ENCODE results near the gene SLIT1. TPM values are rescaled to one million over a fixed set of nuclear protein-coding genes. Genes with fewer than 3 reads are reported as not detected.

The SLIT1 gene
- total and polyA plus RNA-seq, 2 of the 8 experiments (the other 6 are each of a cell fraction or from before 2014, with no cell fraction given) = 0.70 to 0.88 TPM

DNA sequence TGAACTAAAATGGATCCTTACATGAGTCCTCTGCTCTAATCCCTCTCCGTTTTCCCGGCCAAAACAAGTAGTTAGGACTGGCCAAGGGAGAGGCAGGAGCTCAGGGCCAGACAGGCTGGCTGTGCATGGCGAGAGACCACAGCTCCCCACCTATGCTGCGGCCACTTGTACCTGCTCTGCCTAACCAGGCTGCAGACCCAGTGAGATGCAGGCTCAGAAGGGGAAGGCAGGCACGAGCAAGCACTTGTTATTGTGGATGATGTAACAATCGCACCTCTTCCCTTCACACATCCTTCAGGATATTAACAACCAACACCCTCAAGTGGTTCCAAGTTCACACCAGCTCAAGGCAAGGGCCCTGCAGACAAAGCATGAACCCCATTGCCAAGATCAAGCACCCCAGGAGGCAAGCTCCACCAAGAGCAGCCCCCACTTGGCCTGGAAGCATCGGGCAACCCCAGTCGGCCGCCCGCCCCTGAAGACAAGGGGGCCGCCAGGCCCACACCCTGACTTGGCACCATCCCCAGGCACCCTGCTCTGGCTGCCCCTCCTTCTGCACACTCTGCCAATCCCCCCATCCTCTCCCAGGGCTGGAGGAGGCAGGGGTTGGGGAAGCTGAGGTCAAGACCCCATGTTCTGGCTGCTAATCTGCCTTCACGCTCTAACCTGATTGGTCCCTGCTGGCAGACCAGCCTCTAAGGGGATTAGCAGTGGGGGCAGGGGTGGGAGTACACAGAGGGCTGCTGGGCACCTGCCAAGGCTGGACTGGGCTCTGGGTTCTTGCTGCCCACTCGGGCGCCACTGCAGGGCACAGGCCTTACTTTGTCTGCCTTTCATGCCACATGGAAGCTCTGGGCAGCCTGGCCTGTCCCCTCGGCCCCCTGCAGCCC lies 111.3 kb downstream of the SLIT1 start (continued):
- TF ChIP-seq PHF8 (conservative IDR thresholded peaks at IDR 0.05; ENCODE audit: low read depth, low read length) (no peak), SP1 (IDR thresholded peaks at IDR 0.05; ENCODE audit: low read depth, low read length) (no peak), JUN (IDR thresholded peaks at IDR 0.05; ENCODE audit: low read depth, low read length) (no peak), BRCA1 (IDR thresholded peaks at IDR 0.05; ENCODE audit: low read depth, low read length) (no peak), RFX5 (IDR thresholded peaks at IDR 0.05; ENCODE audit: borderline replicate concordance, low read depth, low read length) (no peak), KDM5A (IDR thresholded peaks at IDR 0.05; ENCODE audit: low read length) (no peak), SP2 (IDR thresholded peaks at IDR 0.05; ENCODE audit: low read length) (no peak), SIX5 (IDR thresholded peaks at IDR 0.05; ENCODE audit: low read depth, low read length) (no peak)
- TF ChIP-seq, protein P1, sequence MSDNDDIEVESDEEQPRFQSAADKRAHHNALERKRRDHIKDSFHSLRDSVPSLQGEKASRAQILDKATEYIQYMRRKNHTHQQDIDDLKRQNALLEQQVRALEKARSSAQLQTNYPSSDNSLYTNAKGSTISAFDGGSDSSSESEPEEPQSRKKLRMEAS (IDR thresholded peaks at IDR 0.05) = no peak

All from H1 (cell line).